ENCODE measurements around the gene POM121C.
"Not testable (repeated sequence)": the region's sequence is repeated elsewhere in the genome, so short reads cannot be mapped to it uniquely, and the experiment has no call there.

The POM121C gene

DNA sequence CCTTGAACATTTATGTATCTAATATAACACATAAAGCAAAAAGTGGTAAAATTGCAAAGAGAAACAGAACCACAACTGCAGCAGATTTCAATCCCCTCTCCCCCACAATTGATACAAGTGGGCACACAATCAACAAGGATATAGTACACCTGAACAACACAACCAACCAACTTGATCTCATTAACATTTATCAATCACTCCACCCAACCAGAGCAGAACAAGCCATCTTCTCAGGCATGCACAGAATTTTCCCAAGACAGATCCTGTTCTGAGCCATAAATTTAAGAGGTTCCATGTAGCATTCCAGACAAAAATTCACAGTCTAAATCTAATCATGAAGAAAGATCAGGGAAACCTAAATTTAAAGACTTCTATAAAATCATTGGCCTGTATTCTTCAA lies 5.8 kb downstream of the POM121C start:
- H3K36me3 ChIP-seq (ENCODE audit: insufficient read depth, low read length); H3K4me2 ChIP-seq (ENCODE audit: low read length); H3K9me3 ChIP-seq (replicated peaks; ENCODE audit: low read length); H3K27me3 ChIP-seq (ENCODE audit: control insufficient read depth, insufficient read depth, low read length); H3K4me1 ChIP-seq (ENCODE audit: control insufficient read depth, insufficient read depth, low read length); H3K9ac ChIP-seq (ENCODE audit: low read depth, low read length); H3K4me3 ChIP-seq (ENCODE audit: low read length): not testable (repeated sequence)

DNA sequence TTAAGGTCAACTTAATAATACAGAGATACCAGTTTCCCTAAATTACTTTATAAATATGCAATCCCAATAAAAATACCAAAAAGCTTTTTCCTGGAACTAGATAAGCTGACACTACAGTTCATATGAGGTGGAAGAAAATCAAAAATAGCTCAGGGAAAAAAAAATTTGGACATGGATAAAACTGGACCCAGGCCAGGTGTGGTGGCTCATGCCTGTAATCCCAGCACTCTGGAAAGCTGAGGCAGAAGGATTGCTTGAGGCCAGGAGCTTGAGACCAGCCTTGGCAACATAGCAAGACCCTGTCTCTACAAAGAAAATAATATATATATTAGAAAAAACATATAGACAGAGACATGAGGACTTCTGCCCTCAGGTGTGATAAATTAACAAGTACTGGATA lies 8.6 kb downstream of the POM121C start:
- not testable (repeated sequence) for H3K36me3 ChIP-seq (ENCODE audit: insufficient read depth, low read length); H3K27me3 ChIP-seq (ENCODE audit: control insufficient read depth, insufficient read depth, low read length); H3K9me3 ChIP-seq (replicated peaks; ENCODE audit: low read length); H3K4me3 ChIP-seq (ENCODE audit: low read length); H3K9ac ChIP-seq (ENCODE audit: low read depth, low read length); H3K4me2 ChIP-seq (ENCODE audit: low read length); H3K4me1 ChIP-seq (ENCODE audit: control insufficient read depth, insufficient read depth, low read length)

DNA sequence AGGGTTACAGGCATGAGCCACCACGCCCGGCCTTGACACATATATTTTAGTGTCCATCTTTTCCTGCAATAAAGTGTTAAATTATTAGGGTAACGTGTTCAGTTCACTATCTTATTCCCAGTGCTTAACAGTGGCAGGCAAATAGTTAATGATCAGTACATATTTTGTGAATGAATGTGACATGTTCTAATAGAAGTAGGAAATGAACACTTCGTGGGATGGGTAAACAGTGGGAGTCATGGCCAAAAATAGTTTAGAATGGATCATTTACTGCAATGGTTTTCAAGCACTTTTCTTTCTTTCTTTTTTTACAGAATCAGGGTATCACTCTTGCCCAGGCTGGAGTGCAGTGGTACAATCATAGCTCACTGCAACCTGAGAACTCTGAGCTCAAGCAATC lies 15.9 kb downstream of the POM121C start:
- peaks cover 13% of the 10 kb centered on the region for H3K36me3 ChIP-seq (ENCODE audit: insufficient read depth, low read length)
- H3K9me3 ChIP-seq (replicated peaks; ENCODE audit: low read length); H3K4me2 ChIP-seq (ENCODE audit: low read length); H3K4me3 ChIP-seq (ENCODE audit: low read length); H3K4me1 ChIP-seq (ENCODE audit: control insufficient read depth, insufficient read depth, low read length); H3K9ac ChIP-seq (ENCODE audit: low read depth, low read length); H3K27me3 ChIP-seq (ENCODE audit: control insufficient read depth, insufficient read depth, low read length): not testable (repeated sequence)

DNA sequence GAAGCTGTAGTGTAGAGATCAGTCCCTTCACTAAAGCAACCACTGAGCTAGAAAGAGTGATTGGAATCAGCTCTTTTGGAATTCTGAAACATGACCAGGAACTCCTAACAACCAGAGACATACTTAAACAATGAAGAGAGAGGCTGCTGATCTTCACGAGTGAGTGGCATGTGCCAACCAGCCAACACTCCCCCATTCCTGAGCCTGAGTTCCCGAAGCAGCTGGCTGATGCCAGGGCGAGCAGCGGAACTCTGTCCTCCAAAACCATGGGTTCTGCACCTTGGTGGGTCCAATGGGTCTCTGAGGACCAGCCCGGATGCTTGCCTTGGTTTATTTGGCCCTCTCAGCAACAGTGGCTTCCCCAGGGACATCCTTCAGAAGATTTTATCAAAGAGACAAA lies 25.6 kb downstream of the POM121C start:
- H3K27me3 ChIP-seq (ENCODE audit: control insufficient read depth, insufficient read depth, low read length): not testable (repeated sequence)

DNA sequence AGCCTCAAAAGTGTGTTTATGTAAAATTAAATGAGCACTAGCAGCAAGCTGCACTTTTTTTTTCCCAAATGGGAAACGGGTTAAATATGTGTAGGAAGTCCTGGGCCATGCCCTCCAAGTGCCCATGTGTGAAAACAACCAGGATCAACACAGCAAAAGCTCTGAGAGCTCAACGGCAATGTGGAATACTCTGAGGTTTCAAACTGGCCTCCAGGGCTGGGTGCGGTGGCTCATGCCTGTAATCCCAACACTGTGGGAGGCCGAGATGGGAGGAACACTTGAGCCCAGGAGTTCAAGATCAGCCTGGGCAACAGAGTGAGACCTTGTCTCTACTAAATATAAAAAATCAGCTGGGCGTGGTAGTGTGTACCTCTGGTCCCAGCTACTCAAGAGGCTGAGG lies 28.1 kb downstream of the POM121C start:
- not testable (repeated sequence) for H3K4me3 ChIP-seq (ENCODE audit: low read length); H3K4me2 ChIP-seq (ENCODE audit: low read length); H3K27me3 ChIP-seq (ENCODE audit: control insufficient read depth, insufficient read depth, low read length); H3K9me3 ChIP-seq (replicated peaks; ENCODE audit: low read length); H3K4me1 ChIP-seq (ENCODE audit: control insufficient read depth, insufficient read depth, low read length); H3K9ac ChIP-seq (ENCODE audit: low read depth, low read length); H3K36me3 ChIP-seq (ENCODE audit: insufficient read depth, low read length)

More for the DNA sequence above, 25.6 kb downstream of the POM121C start:
- not testable (repeated sequence) for H3K4me3 ChIP-seq (ENCODE audit: low read length); H3K4me1 ChIP-seq (ENCODE audit: control insufficient read depth, insufficient read depth, low read length); H3K9me3 ChIP-seq (replicated peaks; ENCODE audit: low read length); H3K9ac ChIP-seq (ENCODE audit: low read depth, low read length); H3K4me2 ChIP-seq (ENCODE audit: low read length); H3K36me3 ChIP-seq (ENCODE audit: insufficient read depth, low read length)

DNA sequence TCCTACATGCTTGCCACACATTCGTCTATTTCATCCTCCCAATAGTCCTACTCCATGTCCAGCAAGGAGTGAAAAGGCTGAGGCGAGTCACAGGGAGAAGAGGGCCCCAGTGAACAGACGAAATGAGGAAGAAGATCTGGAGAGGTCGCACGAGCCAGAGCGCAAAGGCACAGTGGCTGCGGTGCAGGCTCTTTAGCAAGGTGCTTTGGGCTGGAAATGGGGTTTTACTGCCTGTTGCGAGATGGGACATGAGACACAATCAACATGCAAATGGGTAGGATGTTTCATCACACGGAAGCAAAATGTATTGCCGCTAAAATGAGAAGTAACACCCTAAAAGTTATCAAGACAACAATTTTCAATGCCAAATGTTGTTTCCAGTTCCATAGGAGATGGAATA lies 29.7 kb downstream of the POM121C start:
- not testable (repeated sequence) for H3K9ac ChIP-seq (ENCODE audit: low read depth, low read length); H3K4me1 ChIP-seq (ENCODE audit: control insufficient read depth, insufficient read depth, low read length); H3K4me2 ChIP-seq (ENCODE audit: low read length); H3K27me3 ChIP-seq (ENCODE audit: control insufficient read depth, insufficient read depth, low read length); H3K36me3 ChIP-seq (ENCODE audit: insufficient read depth, low read length); H3K4me3 ChIP-seq (ENCODE audit: low read length); H3K9me3 ChIP-seq (replicated peaks; ENCODE audit: low read length)

DNA sequence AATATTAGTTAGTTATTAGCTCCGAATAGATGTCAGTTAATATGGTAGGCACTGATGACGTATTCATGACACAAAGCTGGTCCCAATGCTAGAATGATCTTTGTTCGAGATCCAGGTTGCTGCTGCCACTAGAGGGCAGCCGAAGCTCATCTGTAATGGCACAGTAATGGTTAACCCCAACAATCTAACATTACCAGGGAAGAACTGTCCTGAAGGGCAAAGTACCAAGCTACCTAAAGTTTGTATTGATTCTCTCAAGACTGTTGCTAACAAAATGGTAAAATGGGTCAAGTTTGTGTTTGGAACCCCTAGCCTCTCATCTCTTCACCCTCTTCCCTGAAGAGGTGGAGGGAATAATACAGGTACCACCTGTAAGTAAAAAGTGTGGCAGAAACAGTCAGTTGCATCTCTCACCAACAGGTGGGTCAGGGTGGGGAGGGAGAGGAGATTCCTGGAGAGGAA lies 33.6 kb downstream of the POM121C start:
- not testable (repeated sequence) for H3K9ac ChIP-seq (ENCODE audit: low read depth, low read length); H3K36me3 ChIP-seq (ENCODE audit: insufficient read depth, low read length); H3K4me2 ChIP-seq (ENCODE audit: low read length); H3K4me3 ChIP-seq (ENCODE audit: low read length); H3K4me1 ChIP-seq (ENCODE audit: control insufficient read depth, insufficient read depth, low read length); H3K9me3 ChIP-seq (replicated peaks; ENCODE audit: low read length); H3K27me3 ChIP-seq (ENCODE audit: control insufficient read depth, insufficient read depth, low read length)

DNA sequence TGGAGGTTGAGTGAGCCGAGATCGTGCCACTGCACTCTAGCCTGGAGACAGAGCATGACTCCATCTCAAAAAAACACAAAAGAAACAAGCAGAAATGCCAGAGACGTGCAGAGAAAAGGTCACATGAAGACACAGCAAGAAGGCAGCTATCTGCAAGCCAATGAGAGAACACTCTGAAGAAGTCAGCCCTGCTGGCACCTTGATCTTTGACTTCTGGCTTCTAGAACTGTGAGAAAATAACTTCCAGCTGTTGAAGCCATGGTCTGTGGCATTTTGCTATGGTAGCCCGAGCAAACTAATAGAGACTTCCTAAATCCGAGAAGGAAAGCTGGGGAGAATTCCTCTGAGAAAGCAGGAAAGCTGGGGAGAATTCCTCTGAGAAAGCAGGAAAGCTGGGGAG lies 36.2 kb downstream of the POM121C start:
- H3K9ac ChIP-seq (ENCODE audit: low read depth, low read length); H3K4me2 ChIP-seq (ENCODE audit: low read length); H3K27me3 ChIP-seq (ENCODE audit: control insufficient read depth, insufficient read depth, low read length); H3K36me3 ChIP-seq (ENCODE audit: insufficient read depth, low read length); H3K4me1 ChIP-seq (ENCODE audit: control insufficient read depth, insufficient read depth, low read length); H3K4me3 ChIP-seq (ENCODE audit: low read length); H3K9me3 ChIP-seq (replicated peaks; ENCODE audit: low read length): not testable (repeated sequence)

DNA sequence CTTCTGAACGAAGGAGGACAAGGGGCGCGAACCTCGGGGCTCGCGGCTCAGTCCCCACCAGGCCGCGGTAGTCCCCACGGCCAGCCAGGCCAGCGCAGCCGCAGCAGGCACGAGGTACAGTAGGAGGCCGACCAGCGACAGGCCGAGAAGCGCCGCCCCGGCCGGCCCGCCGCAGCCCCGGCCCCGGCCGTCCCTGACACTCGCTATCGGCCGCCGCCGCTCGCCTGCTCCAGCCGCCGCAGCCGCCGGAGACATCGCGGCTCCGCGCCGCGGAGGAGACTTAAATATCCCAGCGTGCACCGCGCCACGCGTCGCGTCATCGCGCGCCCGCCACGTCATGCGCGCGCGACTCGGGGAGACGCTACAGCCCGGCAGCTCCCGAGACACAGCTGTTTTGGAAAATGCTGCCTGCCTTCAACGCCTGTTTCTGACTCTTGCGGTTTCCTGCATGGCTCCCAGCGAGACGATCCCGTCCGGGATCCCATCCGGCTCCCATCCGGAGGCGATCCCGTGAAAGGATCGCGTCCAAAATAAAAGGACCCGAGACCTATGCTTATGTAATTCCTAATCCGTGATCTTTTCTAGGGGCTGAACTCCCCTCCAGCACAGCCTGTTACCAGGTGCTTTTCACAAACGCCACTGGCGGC lies 43.5 kb downstream of the POM121C start:
- peak overlapping the region; percentile 69 for H3K4me3 ChIP-seq (ENCODE audit: low read length)
- not testable (repeated sequence) for H3K27me3 ChIP-seq (ENCODE audit: control insufficient read depth, insufficient read depth, low read length); H3K9me3 ChIP-seq (replicated peaks; ENCODE audit: low read length); H3K4me1 ChIP-seq (ENCODE audit: control insufficient read depth, insufficient read depth, low read length)
- H3K36me3 ChIP-seq (ENCODE audit: insufficient read depth, low read length): peaks cover 27% of the 10 kb centered on the region
- H3K4me2 ChIP-seq (ENCODE audit: low read length): peak overlapping the region; percentile 65
- H3K9ac ChIP-seq (ENCODE audit: low read depth, low read length): peak overlapping the region; percentile 79

DNA sequence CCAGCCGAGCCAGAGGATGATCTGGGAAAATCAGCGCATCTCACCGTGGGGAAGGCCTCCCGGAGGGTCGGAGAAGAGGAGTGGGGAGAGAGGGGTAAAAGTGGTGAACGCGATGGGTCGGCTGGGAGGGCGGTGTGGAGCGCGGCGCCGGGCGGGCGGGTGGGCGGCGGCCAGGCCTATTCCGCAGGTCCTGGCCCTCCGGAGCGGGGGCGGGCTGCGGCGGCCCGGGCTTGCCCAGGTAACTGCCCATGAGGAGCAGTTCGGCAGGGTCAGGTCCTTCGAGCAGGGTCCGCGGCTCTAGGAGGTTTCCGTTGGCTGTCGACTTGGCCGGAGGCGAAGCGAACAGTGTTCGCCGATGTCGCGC lies 44.0 kb downstream of the POM121C start:
- H3K9ac ChIP-seq (ENCODE audit: low read depth, low read length): peak overlapping the region; percentile 58
- H3K36me3 ChIP-seq (ENCODE audit: insufficient read depth, low read length): peaks cover 31% of the 10 kb centered on the region
- not testable (repeated sequence) for H3K27me3 ChIP-seq (ENCODE audit: control insufficient read depth, insufficient read depth, low read length); H3K9me3 ChIP-seq (replicated peaks; ENCODE audit: low read length); H3K4me1 ChIP-seq (ENCODE audit: control insufficient read depth, insufficient read depth, low read length)
- H3K4me3 ChIP-seq (ENCODE audit: low read length): peak overlapping the region; percentile 64
- H3K4me2 ChIP-seq (ENCODE audit: low read length): peak overlapping the region; percentile 62

DNA sequence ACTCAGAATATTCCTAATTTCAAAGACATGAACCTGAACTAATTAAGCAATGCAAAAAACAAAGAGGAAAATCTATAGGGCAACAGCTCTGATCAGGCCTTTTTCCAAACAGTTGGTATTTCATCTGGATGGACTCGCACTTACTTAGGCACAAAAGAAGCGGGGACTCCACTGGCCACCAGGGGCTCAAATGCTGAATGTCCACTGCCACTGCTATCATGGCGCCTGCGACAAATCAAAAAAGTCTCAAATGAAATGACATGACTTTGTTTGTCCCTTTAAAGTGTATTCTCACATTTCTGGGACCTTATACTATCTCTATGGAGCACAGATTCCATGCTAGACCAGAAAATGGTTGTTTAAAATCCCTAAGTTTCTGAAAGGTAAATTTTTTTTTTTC lies 47.1 kb downstream of the POM121C start:
- H3K9ac ChIP-seq (ENCODE audit: low read depth, low read length); H3K4me3 ChIP-seq (ENCODE audit: low read length); H3K4me1 ChIP-seq (ENCODE audit: control insufficient read depth, insufficient read depth, low read length); H3K9me3 ChIP-seq (replicated peaks; ENCODE audit: low read length); H3K4me2 ChIP-seq (ENCODE audit: low read length); H3K27me3 ChIP-seq (ENCODE audit: control insufficient read depth, insufficient read depth, low read length): not testable (repeated sequence)
- H3K36me3 ChIP-seq (ENCODE audit: insufficient read depth, low read length): peaks cover 50% of the 10 kb centered on the region

DNA sequence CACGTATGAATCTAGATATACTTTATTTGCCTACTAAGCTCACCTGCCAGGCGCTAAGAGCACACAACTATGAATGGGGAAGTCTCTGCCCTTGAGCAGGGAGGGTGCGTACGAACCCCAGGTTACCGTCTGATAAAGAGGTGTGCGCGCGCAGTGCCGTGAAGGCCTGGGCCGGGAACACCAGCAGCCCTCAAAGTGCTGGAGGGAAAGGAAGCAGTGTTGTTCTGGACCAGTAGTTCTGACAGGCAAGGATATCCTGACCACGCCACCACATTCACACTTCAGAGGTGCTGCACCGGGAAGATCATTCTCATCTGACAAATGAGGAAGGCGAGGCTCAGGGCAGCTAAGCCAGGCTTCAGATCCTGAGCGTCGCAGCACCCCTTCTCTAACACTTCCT lies 62.6 kb downstream of the POM121C start:
- H3K9me3 ChIP-seq (replicated peaks; ENCODE audit: low read length); H3K9ac ChIP-seq (ENCODE audit: low read depth, low read length); H3K4me1 ChIP-seq (ENCODE audit: control insufficient read depth, insufficient read depth, low read length); H3K27me3 ChIP-seq (ENCODE audit: control insufficient read depth, insufficient read depth, low read length); H3K4me2 ChIP-seq (ENCODE audit: low read length); H3K4me3 ChIP-seq (ENCODE audit: low read length): not testable (repeated sequence)
- peaks cover 12% of the 10 kb centered on the region for H3K36me3 ChIP-seq (ENCODE audit: insufficient read depth, low read length)

Measured in skeletal muscle satellite cell (primary cell).